HCT116 (cell line): ENCODE results near the gene ZNF214.

Experiments used
- CBX3 ChIP-seq: IDR thresholded peaks from 2 replicates; pipeline ENCODE4 v1.6.1; 2012; ENCODE audit warnings: low read depth
- CEBPB ChIP-seq: IDR thresholded peaks from 2 replicates; pipeline ENCODE4 v1.6.1; 2012; ENCODE audit warnings: low read depth
- EZH2 ChIP-seq: fragments of 200-600 bp; sonication (generic); IDR thresholded peaks from 2 replicates; pipeline ENCODE4 v1.6.1; 2017; ENCODE audit warnings: antibody characterized with exemption, mixed run types
- POLR2A ChIP-seq: IDR thresholded peaks from 2 replicates; pipeline ENCODE4 v1.7.0; 2011; ENCODE audit warnings: borderline replicate concordance; ENCODE audit not compliant: insufficient read depth, insufficient read length; ENCODE audit errors: extremely low read depth
- POLR2AphosphoS5 ChIP-seq: IDR thresholded peaks from 2 replicates; pipeline ENCODE4 v1.6.1; 2011; ENCODE audit warnings: mild to moderate bottlenecking, low read depth, low read length, moderate library complexity
- SP1 ChIP-seq: IDR thresholded peaks from 2 replicates; pipeline ENCODE4 v1.6.1; 2012; ENCODE audit warnings: low read depth
- TF ChIP-seq, protein P1 (sequence below), 3 experiments: fragments of 200-600 bp in 1 of 3; sonication (generic) in 1 of 3; IDR thresholded peaks in 2 of 3; conservative IDR thresholded peaks in 1 of 3; 2 replicates each; pipeline ENCODE4 v1.5.1; 2012 to 2017; ENCODE audit warnings: low read depth in 2 of 3, low read length in 2 of 3, antibody characterized with exemption in 1 of 3, borderline replicate concordance in 1 of 3, control low read depth in 1 of 3, mild to moderate bottlenecking in 1 of 3, mixed read lengths in 1 of 3, mixed run types in 1 of 3, moderate library complexity in 1 of 3; ENCODE audit not compliant: insufficient read depth in 1 of 3
- TF ChIP-seq, protein P2 (sequence below): IDR thresholded peaks from 2 replicates; pipeline ENCODE4 v1.6.1; 2011; ENCODE audit warnings: mild to moderate bottlenecking, low read length, moderate library complexity; ENCODE audit not compliant: insufficient replicate concordance; ENCODE audit errors: extremely low read depth

DNA sequence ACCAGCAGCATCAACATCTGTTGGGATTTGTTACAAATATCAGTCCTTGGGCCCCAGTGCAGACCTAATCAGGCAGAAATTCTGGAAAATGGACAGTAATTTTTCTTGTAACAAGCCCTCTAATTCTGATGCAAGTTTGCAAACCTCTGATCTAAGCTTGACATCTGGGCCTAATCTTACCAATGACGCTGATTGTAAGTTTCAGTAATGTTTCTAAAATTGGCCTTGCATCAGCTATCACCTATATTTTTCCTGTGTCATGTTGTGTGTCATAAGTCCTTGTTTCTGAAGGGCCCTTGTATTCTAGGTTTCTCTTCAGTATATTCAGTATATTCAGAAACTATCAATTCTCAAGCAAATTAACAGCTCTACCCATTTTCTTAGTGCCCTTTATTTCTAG, 57.5 kb downstream of the ZNF214 start:
- TF ChIP-seq, protein P1, sequence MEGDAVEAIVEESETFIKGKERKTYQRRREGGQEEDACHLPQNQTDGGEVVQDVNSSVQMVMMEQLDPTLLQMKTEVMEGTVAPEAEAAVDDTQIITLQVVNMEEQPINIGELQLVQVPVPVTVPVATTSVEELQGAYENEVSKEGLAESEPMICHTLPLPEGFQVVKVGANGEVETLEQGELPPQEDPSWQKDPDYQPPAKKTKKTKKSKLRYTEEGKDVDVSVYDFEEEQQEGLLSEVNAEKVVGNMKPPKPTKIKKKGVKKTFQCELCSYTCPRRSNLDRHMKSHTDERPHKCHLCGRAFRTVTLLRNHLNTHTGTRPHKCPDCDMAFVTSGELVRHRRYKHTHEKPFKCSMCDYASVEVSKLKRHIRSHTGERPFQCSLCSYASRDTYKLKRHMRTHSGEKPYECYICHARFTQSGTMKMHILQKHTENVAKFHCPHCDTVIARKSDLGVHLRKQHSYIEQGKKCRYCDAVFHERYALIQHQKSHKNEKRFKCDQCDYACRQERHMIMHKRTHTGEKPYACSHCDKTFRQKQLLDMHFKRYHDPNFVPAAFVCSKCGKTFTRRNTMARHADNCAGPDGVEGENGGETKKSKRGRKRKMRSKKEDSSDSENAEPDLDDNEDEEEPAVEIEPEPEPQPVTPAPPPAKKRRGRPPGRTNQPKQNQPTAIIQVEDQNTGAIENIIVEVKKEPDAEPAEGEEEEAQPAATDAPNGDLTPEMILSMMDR (IDR thresholded peaks at IDR 0.05 in 2 of 3, conservative IDR thresholded peaks at IDR 0.05 in 1 of 3; ENCODE audit: borderline replicate concordance in 1 of 3, insufficient read depth in 1 of 3, low read depth in 2 of 3, low read length in 2 of 3): no peak
- TF ChIP-seq POLR2A: no peak
- no peak for TF ChIP-seq POLR2AphosphoS5
- TF ChIP-seq, protein P2, sequence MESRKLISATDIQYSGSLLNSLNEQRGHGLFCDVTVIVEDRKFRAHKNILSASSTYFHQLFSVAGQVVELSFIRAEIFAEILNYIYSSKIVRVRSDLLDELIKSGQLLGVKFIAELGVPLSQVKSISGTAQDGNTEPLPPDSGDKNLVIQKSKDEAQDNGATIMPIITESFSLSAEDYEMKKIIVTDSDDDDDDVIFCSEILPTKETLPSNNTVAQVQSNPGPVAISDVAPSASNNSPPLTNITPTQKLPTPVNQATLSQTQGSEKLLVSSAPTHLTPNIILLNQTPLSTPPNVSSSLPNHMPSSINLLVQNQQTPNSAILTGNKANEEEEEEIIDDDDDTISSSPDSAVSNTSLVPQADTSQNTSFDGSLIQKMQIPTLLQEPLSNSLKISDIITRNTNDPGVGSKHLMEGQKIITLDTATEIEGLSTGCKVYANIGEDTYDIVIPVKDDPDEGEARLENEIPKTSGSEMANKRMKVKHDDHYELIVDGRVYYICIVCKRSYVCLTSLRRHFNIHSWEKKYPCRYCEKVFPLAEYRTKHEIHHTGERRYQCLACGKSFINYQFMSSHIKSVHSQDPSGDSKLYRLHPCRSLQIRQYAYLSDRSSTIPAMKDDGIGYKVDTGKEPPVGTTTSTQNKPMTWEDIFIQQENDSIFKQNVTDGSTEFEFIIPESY: no peak
- no peak for TF ChIP-seq CEBPB
- TF ChIP-seq CBX3: no peak
- TF ChIP-seq SP1: no peak
- TF ChIP-seq EZH2: no peak
